Gastrocnemius medialis (tissue), 4 donors: ENCODE results near the gene CFDP1. TPM values are rescaled to one million over a fixed set of nuclear protein-coding genes. Genes with fewer than 3 reads are reported as not detected.

Source experiments
- ATAC-seq, 2 donors: fragments of 150-250 bp; one replicate each; pipeline ENCODE4 v1.9.1; 2016
- DNase-seq, 2 donors: peaks; one replicate each; pipeline ENCODE4 v3.0.0-alpha.2; 2019
- H3K27ac ChIP-seq, 4 donors: fragments of 200-600 bp; sonication (generic); 1 replicate in 1 of 4; 2 replicates in 3 of 4; pipeline ENCODE4 v1.5.1; 2016 to 2018; ENCODE audit warnings: mild to moderate bottlenecking in 2 of 4, moderate library complexity in 1 of 4
- H3K27me3 ChIP-seq, 3 donors: fragments of 200-600 bp; sonication (generic) in 2 of 3; 1 replicate in 1 of 3; 2 replicates in 2 of 3; pipeline versions ENCODE4 v1.5.1 to v1.6.0; 2016 to 2019; ENCODE audit warnings: mild to moderate bottlenecking in 1 of 3, moderate library complexity in 1 of 3
- H3K36me3 ChIP-seq, 2 donors: fragments of 200-600 bp; sonication (generic) in 1 of 2; one replicate each; pipeline ENCODE4 v1.5.1; 2017 to 2018
- H3K4me1 ChIP-seq, 2 donors: fragments of 200-600 bp; sonication (generic) in 1 of 2; one replicate each; pipeline ENCODE4 v1.5.1; 2016 to 2017; ENCODE audit warnings: mild to moderate bottlenecking in 2 of 2
- H3K4me3 ChIP-seq, 4 donors: fragments of 200-600 bp; sonication (generic) in 3 of 4; 1 replicate in 1 of 4; 2 replicates in 3 of 4; pipeline ENCODE4 v1.5.1; 2016 to 2019; ENCODE audit warnings: mild to moderate bottlenecking in 2 of 4
- H3K9me3 ChIP-seq, 3 donors: fragments of 200-600 bp; sonication (generic) in 2 of 3; 1 replicate in 1 of 3; 2 replicates in 2 of 3; pipeline ENCODE4 v1.5.1; 2016 to 2019
- POLR2A ChIP-seq, 2 donors: fragments of 450-650 bp; IDR thresholded peaks; one replicate each; pipeline ENCODE4 v1.6.1; 2017; ENCODE audit warnings: antibody characterized with exemption in 2 of 2, mild to moderate bottlenecking in 2 of 2, moderate library complexity in 2 of 2
- in situ Hi-C, 4 donors: fragments of 200-750 bp; cut with MboI; loops; one replicate each; pipeline versions ENCODE4 v1.15.0 to v1.8.0; 2017; ENCODE audit warnings: low sequenced_read_pairs in 4 of 4
- intact Hi-C: fragments of 100-400 bp; cut with DNase I; formaldehyde crosslinking; loops from one replicate; pipeline ENCODE4 v1.15.1; 2023; ENCODE audit warnings: low total_unique reads
- total RNA-seq, 4 donors: library from RNA; depleted of rRNA; stranded (reverse); fragments of >200 nt; gene quantifications; one replicate each; pipeline versions ENCODE4 v1.1.0 to v1.2.3, GENCODE V29; 2016
- TF ChIP-seq, protein P1 (sequence below), 5 experiments: fragments of 450-650 bp in 3 of 5; fragments of 200-600 bp in 2 of 5; sonication (generic) in 2 of 5; IDR thresholded peaks in 4 of 5; conservative IDR thresholded peaks in 1 of 5; 1 replicate in 4 of 5; 2 replicates in 1 of 5; pipeline ENCODE4 v1.5.1; 2016 to 2019; ENCODE audit warnings: antibody characterized with exemption in 5 of 5, mild to moderate bottlenecking in 3 of 5, moderate library complexity in 3 of 5

The CFDP1 gene
- total RNA-seq, 4 donors from 2014 or later, result 20.4 to 28.6 (median 24.2) TPM

GRCh38 chr16:75308011-75308410, 125.3 kb downstream of the CFDP1 start:
- H3K9me3 ChIP-seq, result no peaks in the 10 kb centered on the region
- DNase-seq (no peak), ATAC-seq (no peak)
- H3K4me1 ChIP-seq, result peaks cover 26 to 27% of the 10 kb centered on the region in 2 donors
- intact Hi-C loops (loop anchor here (5.0 kb wide), 2 partner anchors 79 to 201 kb away; no protein-coding TSS in a partner anchor), in situ Hi-C loops (loop anchor here in 1 of 4 donors (10.0 kb wide), 1 partner anchor 77 kb away; no protein-coding TSS in a partner anchor)
- TF ChIP-seq, protein P1, sequence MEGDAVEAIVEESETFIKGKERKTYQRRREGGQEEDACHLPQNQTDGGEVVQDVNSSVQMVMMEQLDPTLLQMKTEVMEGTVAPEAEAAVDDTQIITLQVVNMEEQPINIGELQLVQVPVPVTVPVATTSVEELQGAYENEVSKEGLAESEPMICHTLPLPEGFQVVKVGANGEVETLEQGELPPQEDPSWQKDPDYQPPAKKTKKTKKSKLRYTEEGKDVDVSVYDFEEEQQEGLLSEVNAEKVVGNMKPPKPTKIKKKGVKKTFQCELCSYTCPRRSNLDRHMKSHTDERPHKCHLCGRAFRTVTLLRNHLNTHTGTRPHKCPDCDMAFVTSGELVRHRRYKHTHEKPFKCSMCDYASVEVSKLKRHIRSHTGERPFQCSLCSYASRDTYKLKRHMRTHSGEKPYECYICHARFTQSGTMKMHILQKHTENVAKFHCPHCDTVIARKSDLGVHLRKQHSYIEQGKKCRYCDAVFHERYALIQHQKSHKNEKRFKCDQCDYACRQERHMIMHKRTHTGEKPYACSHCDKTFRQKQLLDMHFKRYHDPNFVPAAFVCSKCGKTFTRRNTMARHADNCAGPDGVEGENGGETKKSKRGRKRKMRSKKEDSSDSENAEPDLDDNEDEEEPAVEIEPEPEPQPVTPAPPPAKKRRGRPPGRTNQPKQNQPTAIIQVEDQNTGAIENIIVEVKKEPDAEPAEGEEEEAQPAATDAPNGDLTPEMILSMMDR (IDR thresholded peaks at IDR 0.05 in 4 of 5, conservative IDR thresholded peaks at IDR 0.05 in 1 of 5), result no peak
- TF ChIP-seq POLR2A (IDR thresholded peaks at IDR 0.05), result no peak
- H3K27me3 ChIP-seq, result no peaks in the 10 kb centered on the region
- no peak overlapping the region for H3K4me3 ChIP-seq
- peaks cover 0 to 7% of the 10 kb centered on the region in 2 donors for H3K36me3 ChIP-seq
- peak overlapping the region in 1 of 4 donors; percentile 91 for H3K27ac ChIP-seq

- Histone ChIP-seq H3K4me3 (no peak overlapping the region), H3K4me1 (peaks cover 26 to 27% of the 10 kb centered on the region in 2 donors), H3K27ac (peak overlapping the region; percentile 86 to 91 (median 90)), H3K9me3 (no peaks in the 10 kb centered on the region), H3K36me3 (peaks cover 0 to 7% of the 10 kb centered on the region in 2 donors), H3K27me3 (no peaks in the 10 kb centered on the region)
- ATAC-seq (no peak), DNase-seq (no peak)
- in situ Hi-C loops (loop anchor here in 1 of 4 donors (10.0 kb wide), 1 partner anchor 77 kb away; no protein-coding TSS in a partner anchor), intact Hi-C loops (loop anchor here (5.0 kb wide), 2 partner anchors 80 to 200 kb away; no protein-coding TSS in a partner anchor)
- no peak for TF ChIP-seq POLR2A (IDR thresholded peaks at IDR 0.05)
- TF ChIP-seq, protein P1 (IDR thresholded peaks at IDR 0.05 in 4 of 5, conservative IDR thresholded peaks at IDR 0.05 in 1 of 5), result no peak
Measured at GRCh38 chr16:75307506-75307905, 125.8 kb downstream of the CFDP1 start.

DNA sequence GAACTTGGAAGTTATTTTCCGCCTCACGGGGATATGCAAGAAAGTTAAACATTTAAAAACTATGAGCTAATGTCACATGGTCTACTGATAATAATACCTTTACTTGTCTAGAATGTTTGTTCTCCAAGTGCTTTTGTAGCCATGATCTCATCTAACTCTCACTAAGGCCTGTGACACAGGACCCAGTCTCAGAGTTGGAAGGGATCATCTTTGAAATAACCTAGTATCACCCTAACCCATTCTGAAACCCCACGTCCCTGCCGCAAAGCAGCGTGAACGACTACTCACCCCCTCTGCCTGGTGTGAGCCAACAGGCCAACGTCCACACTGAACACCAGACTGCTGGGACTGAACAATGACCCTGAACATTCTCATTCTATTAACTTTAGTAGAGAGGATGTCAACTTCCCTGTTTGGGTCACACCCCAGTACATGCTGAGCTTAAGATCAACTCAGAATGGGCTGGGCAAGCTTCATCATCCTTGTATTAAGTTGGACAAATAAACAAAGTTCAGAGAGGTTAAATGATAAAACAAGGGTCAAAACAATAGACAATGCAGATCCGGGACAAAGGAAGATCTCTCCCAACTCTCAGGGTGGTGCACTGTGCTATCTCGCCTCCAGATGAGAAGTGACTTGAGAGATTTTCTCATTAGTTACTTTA, 127.1 kb downstream of the CFDP1 start:
- Histone ChIP-seq H3K9me3 (no peaks in the 10 kb centered on the region), H3K4me1 (peaks cover 26 to 27% of the 10 kb centered on the region in 2 donors), H3K36me3 (peaks cover 0 to 7% of the 10 kb centered on the region in 2 donors), H3K27ac (peak overlapping the region; percentile 86 to 91 (median 90)), H3K27me3 (no peaks in the 10 kb centered on the region), H3K4me3 (no peak overlapping the region)
- in situ Hi-C loops (loop anchor here in 1 of 4 donors (10.0 kb wide), 1 partner anchor 79 kb away; no protein-coding TSS in a partner anchor), intact Hi-C loops (loop anchor here (5.0 kb wide), 2 partner anchors 81 to 199 kb away; no protein-coding TSS in a partner anchor)
- peak in 1 of 2 donors; percentile 6 for ATAC-seq
- TF ChIP-seq, protein P1 (IDR thresholded peaks at IDR 0.05 in 4 of 5, conservative IDR thresholded peaks at IDR 0.05 in 1 of 5), result no peak
- TF ChIP-seq POLR2A (IDR thresholded peaks at IDR 0.05), result no peak
- peak in 1 of 2 donors; percentile 27 for DNase-seq

DNA sequence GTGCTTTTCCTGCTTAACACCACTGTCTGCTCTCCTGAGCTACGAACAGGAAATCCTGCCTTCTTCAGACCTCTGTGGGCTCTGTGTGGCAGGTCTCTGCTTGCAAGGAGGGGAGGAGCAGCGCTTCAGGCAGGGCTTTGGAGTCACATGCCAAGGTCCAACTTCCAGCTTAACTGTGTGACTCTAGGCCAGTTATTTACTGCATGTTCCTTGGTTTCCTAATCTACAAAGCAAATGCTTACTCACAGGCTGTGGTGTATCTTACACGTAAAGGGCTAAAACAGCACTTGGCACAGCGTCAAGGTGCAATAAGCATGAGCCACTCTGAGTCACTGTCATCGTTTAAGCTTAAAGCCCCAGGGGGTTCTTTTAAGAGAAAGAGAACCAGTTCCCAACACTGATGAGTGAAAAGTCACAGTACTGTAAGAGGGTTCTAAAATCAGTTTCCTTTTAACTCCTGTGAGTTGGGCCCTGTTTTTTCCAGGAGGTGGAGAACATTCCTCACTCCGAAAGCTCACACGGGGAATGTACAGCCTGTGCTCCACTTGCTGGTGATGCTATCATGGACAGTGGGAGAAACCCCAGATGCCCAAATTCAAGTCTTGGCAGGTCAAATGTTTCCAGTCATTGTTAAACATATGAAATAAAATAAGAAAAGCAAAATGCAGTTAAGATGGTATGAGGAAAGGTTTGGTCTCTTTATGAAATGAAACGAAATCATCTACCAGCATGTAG, 127.8 kb downstream of the CFDP1 start:
- H3K9me3 ChIP-seq, result no peaks in the 10 kb centered on the region
- DNase-seq (peak; percentile 87 to 95), ATAC-seq (peak; percentile 97 to 98)
- peak overlapping the region; percentile 86 to 91 (median 90) for H3K27ac ChIP-seq
- intact Hi-C loops (loop anchor here (1.0 to 5.0 kb wide), 6 partner anchors 37 to 198 kb away; no protein-coding TSS in a partner anchor), in situ Hi-C loops (loop anchor here in 1 of 4 donors (10.0 kb wide), 1 partner anchor 79 kb away; no protein-coding TSS in a partner anchor)
- TF ChIP-seq POLR2A (IDR thresholded peaks at IDR 0.05), result peak; percentile 61 to 73
- TF ChIP-seq, protein P1 (IDR thresholded peaks at IDR 0.05 in 4 of 5, conservative IDR thresholded peaks at IDR 0.05 in 1 of 5), result no peak
- H3K4me3 ChIP-seq, result peak overlapping the region in 3 of 4 donors; percentile 4 to 21 (median 12)
- H3K36me3 ChIP-seq, result peaks cover 0 to 14% of the 10 kb centered on the region in 2 donors
- H3K4me1 ChIP-seq, result peaks cover 26 to 27% of the 10 kb centered on the region in 2 donors
- H3K27me3 ChIP-seq, result no peaks in the 10 kb centered on the region
